Measurements from ENCODE around the gene SDF4.

- no peak for TF ChIP-seq CTCF (conservative IDR thresholded peaks at IDR 0.05)
- no peak for TF ChIP-seq ZFX (IDR thresholded peaks at IDR 0.05)
Observed at GRCh38 chr1:1169429-1170214, 62.2 kb downstream of the SDF4 start.
